HepG2 (cell line): ENCODE measurements around the gene FGD4. TPM values are rescaled to one million over a fixed set of nuclear protein-coding genes. Genes with fewer than 3 reads are reported as not detected.
A peak's percentile ranks its signal among the peaks of the same experiment; 100 is the strongest.

Experiments used
- ATAC-seq: fragments of 200-7000 bp; cut with Tn5 transposase; 3 replicates; pipeline ENCODE4 v1.9.1; 2020; ENCODE audit warnings: mild to moderate bottlenecking, moderate library complexity
- BruUV-seq: library from RNA; stranded (reverse); fragments of 400-500 nt; replicated peaks from 2 replicates; lab custom pipeline; 2021; lab: Mats Ljungman, UMichigan
- CTCF ChIA-PET: fragments of 300-600 bp; formaldehyde crosslinking; extraction: SDS; loops from one replicate; lab custom pipeline; 2021; ENCODE audit warnings: low total read pairs, inconsistent platforms, low intra/inter-chr PET ratio; lab: Yijun Ruan, JAX
- POLR2A ChIA-PET: fragments of 350-600 bp; sonication (Branson Sonifier 250); formaldehyde crosslinking; loops from one replicate; lab custom pipeline; 2020; ENCODE audit warnings: antibody characterized with exemption, inconsistent platforms; lab: Yijun Ruan, JAX
- DNase-seq: peaks from one replicate; pipeline ENCODE4 v3.0.0-alpha.2; 2015; ENCODE audit warnings: low spot score
- FAIRE-seq: peaks from 3 replicates; lab custom pipeline; 2011; peaks lifted over from hg19 to GRCh38; lab: Jason Lieb, UNC
- H2AFZ ChIP-seq: one replicate; pipeline ENCODE4 v1.6.1; 2011; ENCODE audit warnings: low read length, inconsistent platforms
- H3K27ac ChIP-seq: fragments of 300-600 bp; 3 replicates; pipeline ENCODE4 v1.8.0; 2011; ENCODE audit warnings: mixed run types, mild to moderate bottlenecking, mixed read lengths, low read length, inconsistent platforms; ENCODE audit not compliant: insufficient read depth; ENCODE audit errors: extremely low read length
- H3K27me3 ChIP-seq, 2 experiments: fragments of 200-600 bp in 1 of 2; 2 replicates in 1 of 2; 3 replicates in 1 of 2; pipeline versions ENCODE4 v1.6.0 to v1.8.0; 2011; ENCODE audit warnings: low read length in 2 of 2, mild to moderate bottlenecking in 2 of 2, moderate library complexity in 2 of 2, inconsistent platforms in 1 of 2; ENCODE audit not compliant: insufficient read depth in 2 of 2, control insufficient read depth in 1 of 2
- H3K36me3 ChIP-seq, 2 experiments: fragments of 200-600 bp in 1 of 2; replicated peaks in 1 of 2; 2 replicates in 1 of 2; 3 replicates in 1 of 2; pipeline versions ENCODE4 v1.5.1 to v1.8.0; 2011; ENCODE audit warnings: low read length in 2 of 2, inconsistent platforms in 1 of 2; ENCODE audit not compliant: insufficient read depth in 2 of 2, control insufficient read depth in 1 of 2
- H3K4me1 ChIP-seq: 2 replicates; pipeline ENCODE4 v1.5.1; 2012; ENCODE audit warnings: low read length, inconsistent platforms; ENCODE audit not compliant: insufficient read depth
- H3K4me2 ChIP-seq: 2 replicates; pipeline ENCODE4 v1.6.0; 2011; ENCODE audit warnings: low read depth, low read length, inconsistent platforms
- H3K4me3 ChIP-seq, 3 experiments: fragments of 200-600 bp in 1 of 3; sonication (generic), shearing (Covaris generic) in 1 of 3; replicated peaks in 1 of 3; 2 replicates each; pipeline ENCODE4 v1.5.1; 2011 to 2016; ENCODE audit warnings: low read length in 3 of 3, inconsistent platforms in 2 of 3, low read depth in 2 of 3, mild to moderate bottlenecking in 2 of 3, control low read depth in 1 of 3, mixed read lengths in 1 of 3; ENCODE audit not compliant: insufficient read depth in 1 of 3
- H3K79me2 ChIP-seq: one replicate; pipeline ENCODE4 v1.6.1; 2011; ENCODE audit warnings: low read length, inconsistent platforms; ENCODE audit not compliant: insufficient read depth
- H3K9ac ChIP-seq: 2 replicates; pipeline ENCODE4 v1.6.0; 2011; ENCODE audit warnings: mild to moderate bottlenecking, low read depth, low read length, inconsistent platforms; ENCODE audit not compliant: insufficient read depth
- H3K9me3 ChIP-seq: 2 replicates; pipeline ENCODE4 v1.5.1; 2012; ENCODE audit warnings: mild to moderate bottlenecking, low read length
- H4K20me1 ChIP-seq: 2 replicates; pipeline ENCODE4 v1.6.0; 2011; ENCODE audit warnings: inconsistent platforms, mild to moderate bottlenecking, low read length, moderate library complexity; ENCODE audit not compliant: insufficient read depth
- ATF5 ChIP-seq: sonication (generic); formaldehyde crosslinking; IDR thresholded peaks from 2 replicates; pipeline ENCODE4 v1.4.0; 2020; ENCODE audit warnings: mild to moderate bottlenecking, low read depth, missing genetic modification reagents
- ELF4 ChIP-seq: sonication (generic); formaldehyde crosslinking; IDR thresholded peaks from 2 replicates; pipeline ENCODE4 v1.5.0; 2020; ENCODE audit warnings: missing genetic modification reagents, mild to moderate bottlenecking, moderate library complexity, borderline replicate concordance
- GRHL1 ChIP-seq: sonication (generic); formaldehyde crosslinking; conservative IDR thresholded peaks from 2 replicates; pipeline ENCODE4 v1.8.0; 2022; ENCODE audit warnings: missing genetic modification reagents
- NBN ChIP-seq: fragments of 450-650 bp; conservative IDR thresholded peaks from 2 replicates; pipeline ENCODE4 v1.6.1; 2017
- PATZ1 ChIP-seq: sonication (generic); formaldehyde crosslinking; IDR thresholded peaks from 2 replicates; pipeline ENCODE4 v1.4.0; 2020; ENCODE audit warnings: missing genetic modification reagents
- SAP130 ChIP-seq: IDR thresholded peaks from 2 replicates; pipeline ENCODE4 v1.6.1; 2016; ENCODE audit warnings: low read depth
- SIN3B ChIP-seq: fragments of 150-350 bp; IDR thresholded peaks from 2 replicates; pipeline ENCODE4 v1.6.1; 2014; ENCODE audit warnings: low read length
- STAG1 ChIP-seq: sonication (generic); formaldehyde crosslinking; IDR thresholded peaks from 2 replicates; pipeline ENCODE4 v1.4.0; 2020; ENCODE audit warnings: missing genetic modification reagents
- TARDBP ChIP-seq: sonication (generic); formaldehyde crosslinking; IDR thresholded peaks from 2 replicates; pipeline ENCODE4 v1.8.0; 2022; ENCODE audit warnings: mild to moderate bottlenecking, missing genetic modification reagents
- THAP11 ChIP-seq: IDR thresholded peaks from 2 replicates; pipeline ENCODE4 v1.6.1; 2016; ENCODE audit warnings: missing biosample characterization, missing genetic modification reagents
- TOPORS ChIP-seq: sonication (generic); formaldehyde crosslinking; IDR thresholded peaks from 2 replicates; pipeline ENCODE4 v1.8.0; 2023; ENCODE audit warnings: mild to moderate bottlenecking, missing genetic modification reagents
- ZNF234 ChIP-seq: sonication (generic); formaldehyde crosslinking; conservative IDR thresholded peaks from 2 replicates; pipeline ENCODE4 v1.5.1; 2020; ENCODE audit warnings: mild to moderate bottlenecking, missing genetic modification reagents
- ZNF292 ChIP-seq: sonication (generic); formaldehyde crosslinking; IDR thresholded peaks from 2 replicates; pipeline ENCODE4 v1.8.1; 2022; ENCODE audit warnings: mild to moderate bottlenecking, low read depth, missing genetic modification reagents, borderline replicate concordance
- ZNF747 ChIP-seq: sonication (generic); formaldehyde crosslinking; IDR thresholded peaks from 2 replicates; pipeline ENCODE4 v1.8.1; 2023; ENCODE audit warnings: missing genetic modification reagents, mild to moderate bottlenecking, borderline replicate concordance
- ZNF749 ChIP-seq: sonication (generic); formaldehyde crosslinking; IDR thresholded peaks from 2 replicates; pipeline ENCODE4 v1.8.0; 2022; ENCODE audit warnings: mild to moderate bottlenecking, missing genetic modification reagents, moderate library complexity, borderline replicate concordance
- ZNF772 ChIP-seq: sonication (generic); formaldehyde crosslinking; IDR thresholded peaks from 2 replicates; pipeline ENCODE4 v1.5.0; 2020; ENCODE audit warnings: mild to moderate bottlenecking, missing genetic modification reagents
- ZNF780A ChIP-seq: sonication (generic); formaldehyde crosslinking; IDR thresholded peaks from 2 replicates; pipeline ENCODE4 v1.8.0; 2022; ENCODE audit warnings: mild to moderate bottlenecking, missing genetic modification reagents, moderate library complexity
- ZNF800 ChIP-seq: sonication (generic); formaldehyde crosslinking; IDR thresholded peaks from 2 replicates; pipeline ENCODE4 v1.4.0; 2020; ENCODE audit warnings: missing genetic modification reagents
- ZNF878 ChIP-seq: sonication (generic); formaldehyde crosslinking; IDR thresholded peaks from 2 replicates; pipeline ENCODE4 v1.8.1; 2023; ENCODE audit warnings: mild to moderate bottlenecking, missing genetic modification reagents, moderate library complexity
- ZSCAN9 ChIP-seq: IDR thresholded peaks from 2 replicates; pipeline ENCODE4 v1.6.1; 2016; ENCODE audit warnings: borderline replicate concordance
- WGBS: methylation state at CpG from one replicate; pipeline ENCODE4 v1.1.6; 2017; ENCODE audit warnings: low lambda C conversion rate; 5-methylcytosine and 5-hydroxymethylcytosine counted together
- in situ Hi-C: cut with HindIII; loops from 2 replicates; pipeline ENCODE4 v1.10.0; 2017; ENCODE audit warnings: low pct_unique_long_range_greater_than_20kb; ENCODE audit not compliant: extremely low pct_ligation_motif_present
- intact Hi-C: fragments of 100-400 bp; cut with micrococcal nuclease; formaldehyde crosslinking; loops from one replicate; pipeline ENCODE4 v1.10.0; 2022; ENCODE audit not compliant: unreplicated experiment
- polyA plus RNA-seq, 8 experiments: library from polyadenylated mRNA; depleted of rRNA in 3 of 8; stranded (reverse) in 7 of 8; unstranded in 1 of 8; fragments of >200 nt; fragmentation: Illumina TruSeq in 4 of 8; extraction: Trizol in 4 of 8; gene quantifications; 2 replicates each; pipeline versions ENCODE4 v1.2.1 to v1.2.3, GENCODE V29; 2011 to 2016; ENCODE audit warnings: low read depth in 4 of 8, missing spikeins in 1 of 8, mixed read lengths in 1 of 8; ENCODE audit not compliant: insufficient read depth in 1 of 8
- total RNA-seq, 5 experiments: library from RNA; depleted of rRNA; stranded (reverse); fragments of >200 nt; fragmentation: Illumina TruSeq; extraction: Trizol; gene quantifications; 2 replicates each; pipeline ENCODE4 v1.2.3, GENCODE V29; 2016; ENCODE audit warnings: low read depth in 1 of 5

The FGD4 gene
- total and polyA plus RNA-seq, 2 of the 13 experiments (the other 11 are each of a cell fraction or from before 2014, with no cell fraction given): 4.6 to 6.6 TPM

- H3K27me3 ChIP-seq: no peaks in the 10 kb centered on the region; a peak in 1 of 5 replicates
- POLR2A ChIA-PET: interaction anchor here (1.8 to 1.9 kb wide), 2 partner anchors 75 to 217 kb away, joined by 4 to 6 read pairs; partner anchors contain the start of genes PKP2 and YARS2
- peaks cover 46% of the 10 kb centered on the region for H3K79me2 ChIP-seq
- peak overlapping the region; percentile 20 for H2AFZ ChIP-seq
- in situ Hi-C loops: loop anchor here (10.0 kb wide), 1 partner anchor 315 kb away; no protein-coding TSS in a partner anchor
- H3K9ac ChIP-seq: peak overlapping the region; percentile 92
- peak overlapping the region; percentile 92 for H3K27ac ChIP-seq
- peak overlapping the region; percentile 76 for H3K4me2 ChIP-seq
- WGBS: under 1% methylated on average over 14 of the region's 14 CpGs
- H3K4me1 ChIP-seq: peaks cover 58% of the 10 kb centered on the region
- H3K36me3 ChIP-seq: no peaks in the 10 kb centered on the region
- FAIRE-seq: no peak
- CTCF ChIA-PET: no interaction called here
- H3K4me3 ChIP-seq: peak overlapping the region; percentile 84 to 85 (median 84)
- no peaks in the 10 kb centered on the region for H3K9me3 ChIP-seq
- intact Hi-C loops: loop anchor here (5.0 to 10.0 kb wide), 2 partner anchors 138 to 285 kb away; partner anchors contain the start of gene FGD4
- ATAC-seq: peak; percentile 22; the same call in 2 of the 3 replicates
- BruUV-seq: no TSS peak
- H4K20me1 ChIP-seq: no peaks in the 10 kb centered on the region
- no peak for DNase-seq
- TF ChIP-seq ATF5 (CRISPR knock-in tag): no peak
- TF ChIP-seq ZNF772 (CRISPR knock-in tag): 0 out of 2 replicates have a peak, but pooled peaks have one; percentile 25
- no peak for TF ChIP-seq ZNF292 (CRISPR knock-in tag)
- TF ChIP-seq TOPORS (CRISPR knock-in tag): peak; percentile 57; the same call in 1 of the 2 replicates
- no peak for TF ChIP-seq SIN3B
- TF ChIP-seq NBN: no peak
- TF ChIP-seq ELF4 (CRISPR knock-in tag): no peak
- no peak for TF ChIP-seq SAP130
- TF ChIP-seq GRHL1 (CRISPR knock-in tag): no peak
- no peak for TF ChIP-seq ZNF800 (CRISPR knock-in tag)
- no peak for TF ChIP-seq ZNF234 (CRISPR knock-in tag)
- no peak for TF ChIP-seq PATZ1 (CRISPR knock-in tag)
- TF ChIP-seq STAG1 (CRISPR knock-in tag): no peak
- no peak for TF ChIP-seq THAP11 (CRISPR knock-in tag)
- TF ChIP-seq ZNF747 (CRISPR knock-in tag): 0 out of 2 replicates have a peak, but pooled peaks have one; percentile 13
- TF ChIP-seq ZSCAN9 (CRISPR knock-in tag): no peak
- no peak for TF ChIP-seq ZNF878 (CRISPR knock-in tag)
- no peak for TF ChIP-seq ZNF780A (CRISPR knock-in tag)
- no peak for TF ChIP-seq ZNF749 (CRISPR knock-in tag)
- TF ChIP-seq TARDBP (CRISPR knock-in tag): 0 out of 2 replicates have a peak, but pooled peaks have one; percentile 10
Measured at GRCh38 chr12:32679920-32680237, 280.5 kb downstream of the FGD4 start.
